Neural progenitor cell (in vitro differentiated cells): ENCODE data around the gene ZNF598.

ENCODE experiments used
- CTCF ChIP-seq: fragments of 200-600 bp; sonication (generic); IDR thresholded peaks from 2 replicates; pipeline ENCODE4 v1.5.1; 2017; ENCODE audit warnings: antibody characterized with exemption, mild to moderate bottlenecking
- EZH2 ChIP-seq: fragments of 200-600 bp; sonication (generic); IDR thresholded peaks from 2 replicates; pipeline ENCODE4 v1.6.1; 2017; ENCODE audit warnings: antibody characterized with exemption, mild to moderate bottlenecking, moderate library complexity

GRCh38 chr16:2002406-2003230 lies 7.0 kb downstream of the ZNF598 start:
- no peak for TF ChIP-seq CTCF
- TF ChIP-seq EZH2: no peak
